IPS DF 19.7 (cell line): ENCODE results near the gene RAB7B.
A peak's percentile ranks its signal among the peaks of the same experiment; 100 is the strongest.
"Not testable (repeated sequence)": the region's sequence is repeated elsewhere in the genome, so short reads cannot be mapped to it uniquely, and the experiment has no call there.

Experiments used
- DNase-seq: peaks from one replicate; pipeline ENCODE4 v3.0.0-alpha.2; 2013; ENCODE audit warnings: low read depth, low spot score

Gene RAB7B

GRCh38 chr1:205996641-205997040, 6.6 kb downstream of the RAB7B start:
- DNase-seq: not testable (repeated sequence)

- no peak for DNase-seq
These were observed 8.8 kb downstream of the RAB7B start for GRCh38 chr1:205994346-205994745.

GRCh38 chr1:205993068-205993467, 10.1 kb downstream of the RAB7B start:
- no peak for DNase-seq

DNA sequence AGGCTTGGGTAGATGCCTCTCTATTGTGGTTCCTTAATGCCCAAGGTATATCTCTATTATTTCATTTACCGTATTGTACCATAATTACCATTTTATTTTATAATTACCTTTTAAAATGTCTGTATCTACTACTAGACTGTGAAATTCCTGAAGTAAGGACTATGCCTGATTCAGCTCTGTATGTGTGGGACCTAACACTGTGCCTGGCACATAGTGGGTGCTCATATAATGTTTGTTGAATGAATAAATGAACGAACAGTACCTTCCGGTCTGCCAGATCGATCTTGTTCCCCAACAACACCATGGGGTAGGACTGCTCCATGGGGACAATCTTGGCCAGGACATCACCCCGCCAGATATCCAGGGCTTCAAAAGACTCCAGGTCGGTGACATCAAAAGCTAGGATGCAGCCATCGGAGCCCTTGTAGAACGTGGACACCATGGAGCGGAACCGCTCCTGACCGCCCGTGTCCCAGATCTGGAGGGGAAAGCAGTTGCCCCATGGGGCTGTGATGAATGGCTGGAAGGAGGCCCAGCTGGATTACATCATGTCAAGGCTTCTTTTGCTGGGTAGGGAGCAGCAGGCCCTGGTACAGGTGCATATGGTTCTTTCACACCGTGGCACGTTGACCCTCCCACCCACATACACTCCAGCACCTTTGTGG, 10.8 kb downstream of the RAB7B start:
- no peak for DNase-seq

DNA sequence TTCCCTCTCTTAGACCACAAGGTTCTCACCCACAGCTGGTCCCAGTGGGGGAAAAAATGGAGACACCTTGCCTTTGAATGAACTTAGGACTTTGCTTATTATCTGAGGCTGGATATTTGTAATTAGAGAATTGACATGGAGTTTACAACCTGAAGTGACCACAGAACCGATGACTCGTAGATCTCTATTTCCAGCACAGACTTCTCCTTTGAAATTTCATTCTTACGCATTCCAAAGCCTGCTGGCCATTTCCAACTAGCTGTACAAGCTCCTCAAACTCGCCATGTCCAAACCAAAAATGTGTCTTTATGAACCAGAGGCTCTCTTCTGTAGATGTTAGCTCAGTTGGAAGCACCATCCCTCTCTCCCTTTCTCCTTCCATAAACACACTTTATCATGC, 12.0 kb downstream of the RAB7B start:
- no peak for DNase-seq

DNA sequence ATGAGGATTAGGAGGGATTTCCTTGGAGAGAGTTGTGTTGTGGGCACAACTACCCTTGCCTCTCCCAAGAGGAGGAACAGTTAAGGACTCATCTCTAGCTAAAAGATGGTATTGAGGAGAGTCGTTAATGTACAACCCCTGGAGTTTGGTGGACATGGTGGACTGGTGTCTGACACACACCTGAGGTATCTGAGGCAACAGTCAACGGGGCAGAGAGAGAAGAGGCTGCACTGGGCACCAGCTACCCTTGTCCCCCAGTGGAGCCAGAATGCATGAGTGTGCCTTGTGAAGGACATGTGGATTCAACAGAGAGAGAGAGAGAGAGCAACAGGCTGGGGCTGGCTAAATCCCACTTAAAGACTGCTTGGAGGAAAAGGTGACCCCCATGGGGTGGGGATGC, 13.0 kb downstream of the RAB7B start:
- DNase-seq: no peak

DNA sequence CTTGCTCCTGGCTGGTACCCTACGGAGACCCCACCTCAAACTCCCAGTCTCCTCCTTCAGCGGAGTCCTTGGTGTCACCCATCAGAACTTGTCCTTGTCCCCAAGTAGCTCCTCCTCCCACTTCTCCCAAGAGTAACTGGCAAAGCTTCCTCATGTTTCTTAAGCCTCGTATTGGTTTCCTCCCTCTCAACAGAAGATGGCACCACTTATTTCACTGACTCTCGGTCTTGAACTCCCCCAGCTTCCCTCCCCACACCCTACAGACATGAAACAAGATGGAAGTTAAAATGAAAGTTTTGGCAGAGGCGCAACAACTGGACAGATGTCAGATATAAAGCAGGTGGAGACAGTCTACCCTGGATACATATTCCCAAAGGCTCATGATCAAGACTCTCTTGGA, 13.4 kb downstream of the RAB7B start:
- no peak for DNase-seq

- no peak for DNase-seq
These were observed 14.6 kb downstream of the RAB7B start for GRCh38 chr1:205988585-205988995.

GRCh38 chr1:205986861-205987260, 16.3 kb downstream of the RAB7B start:
- DNase-seq: no peak

GRCh38 chr1:205986292-205986691, 16.9 kb downstream of the RAB7B start:
- no peak for DNase-seq

GRCh38 chr1:205985330-205986005, 17.7 kb downstream of the RAB7B start:
- DNase-seq: no peak

GRCh38 chr1:205983925-205984725, 19.1 kb downstream of the RAB7B start:
- peak; percentile 35 for DNase-seq

GRCh38 chr1:205981257-205981656, 21.9 kb downstream of the RAB7B start:
- no peak for DNase-seq

DNA sequence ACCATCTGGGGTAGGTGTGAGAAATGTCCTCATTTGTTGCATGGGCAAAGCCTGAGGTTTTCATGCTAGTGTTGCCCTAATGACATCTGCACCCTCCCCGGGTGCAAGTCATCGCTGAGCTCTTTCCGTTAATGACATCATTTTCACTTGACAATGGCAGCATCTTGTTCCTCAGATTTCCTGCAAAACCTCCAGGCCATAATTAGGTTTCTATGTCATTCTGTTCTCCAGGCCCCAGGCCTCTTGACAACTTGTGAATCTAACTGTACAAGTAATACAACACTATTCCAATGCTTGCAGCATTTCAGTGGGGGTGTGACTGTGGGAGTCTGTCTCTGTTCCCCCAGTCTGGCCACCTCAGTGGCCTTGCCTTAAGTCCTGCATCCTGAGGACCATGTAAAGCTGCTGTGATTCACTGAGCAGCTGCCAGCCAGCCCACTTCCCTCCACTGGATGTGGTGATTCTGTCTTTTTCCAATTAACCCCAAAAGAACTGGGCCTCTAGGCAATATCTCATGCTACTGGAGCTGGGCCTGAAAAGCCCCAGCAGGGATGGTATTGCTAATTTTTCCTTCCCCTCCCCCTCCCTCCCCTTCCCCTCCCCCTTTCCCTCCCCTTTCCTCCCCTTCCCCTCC, 22.8 kb downstream of the RAB7B start:
- no peak for DNase-seq

- DNase-seq: no peak
These were observed 23.9 kb downstream of the RAB7B start for GRCh38 chr1:205979301-205979700.

DNA sequence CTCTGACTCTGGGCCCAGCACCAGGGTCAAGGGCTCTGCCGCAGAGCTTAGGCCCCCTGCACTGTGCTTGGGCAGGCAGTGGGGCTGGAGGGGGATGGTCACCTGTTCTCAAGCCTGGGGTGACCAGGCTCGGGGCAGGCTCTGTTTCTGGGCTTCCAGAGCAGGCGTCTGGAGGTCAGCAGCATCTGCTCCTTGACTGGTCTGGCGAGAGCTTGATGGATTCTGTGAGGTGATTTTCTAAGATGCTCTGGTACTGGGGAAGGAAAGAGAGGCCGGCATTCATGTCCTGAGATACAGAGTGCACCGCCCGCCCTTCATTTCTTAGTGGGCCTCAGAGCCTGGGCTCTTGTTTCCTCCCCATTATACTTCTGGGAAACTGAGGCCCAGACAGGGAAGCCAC, 24.5 kb downstream of the RAB7B start:
- DNase-seq: no peak

DNA sequence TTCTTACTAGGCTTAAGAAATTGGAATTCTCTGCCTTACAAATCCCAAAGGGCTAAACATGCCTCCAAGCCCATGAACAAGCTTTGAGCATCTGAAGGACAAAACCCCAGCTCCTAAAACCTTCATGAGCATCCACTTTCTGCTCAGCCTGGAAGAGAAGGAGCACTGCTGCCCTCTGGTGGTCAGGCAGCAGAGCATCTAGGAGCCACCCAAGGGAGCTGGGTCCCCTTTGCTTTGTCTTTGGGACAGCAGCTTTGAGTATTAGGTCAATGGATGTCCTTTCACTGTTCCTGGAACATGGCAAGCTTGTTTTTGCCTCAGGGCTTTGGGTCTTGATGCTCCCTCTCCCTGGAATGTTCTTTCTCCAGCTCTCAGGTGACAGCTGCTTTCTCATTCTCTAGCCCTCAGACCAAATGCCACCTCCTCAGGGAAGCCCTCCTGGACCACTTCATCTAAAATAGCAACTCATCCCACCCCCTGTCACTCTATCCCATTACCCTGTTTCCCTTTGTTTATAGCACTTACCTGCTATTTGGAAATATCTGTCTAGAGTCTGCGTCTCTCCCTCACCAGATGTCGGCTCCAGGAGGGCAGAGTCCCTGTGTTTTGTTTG, 25.7 kb downstream of the RAB7B start:
- DNase-seq: no peak

DNA sequence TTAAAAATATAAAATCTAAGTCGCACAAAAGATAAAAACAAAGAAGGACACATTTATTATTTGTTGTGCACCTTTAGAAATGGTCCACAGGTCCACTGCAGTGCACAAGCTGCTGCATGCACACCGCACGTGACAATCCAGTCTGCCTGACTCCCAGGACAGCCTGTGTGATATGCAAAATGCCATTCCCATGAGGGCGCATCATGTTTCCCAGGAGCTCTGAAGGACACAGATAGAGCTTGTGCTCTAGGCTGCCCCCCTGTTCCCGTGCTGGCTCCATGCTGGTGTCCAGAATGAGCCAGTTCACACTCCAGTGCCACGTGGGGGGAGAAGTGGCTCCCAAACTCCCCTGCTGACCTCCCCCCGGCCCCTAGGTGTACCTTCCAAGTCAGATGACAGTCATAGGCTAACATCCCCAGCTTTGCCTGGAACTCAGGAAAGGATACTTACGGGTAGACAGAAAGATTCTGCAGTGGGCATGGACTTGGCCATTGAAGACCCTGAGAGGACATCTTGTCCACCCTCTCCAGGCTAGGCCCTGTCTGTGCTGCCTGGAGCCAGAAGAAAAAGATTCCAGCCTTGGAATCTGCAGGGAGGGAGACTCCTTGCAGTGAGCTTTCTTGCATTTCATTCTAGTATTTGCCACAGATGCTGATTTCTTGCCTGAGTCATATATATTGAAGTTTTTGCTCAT, 26.3 kb downstream of the RAB7B start:
- no peak for DNase-seq

DNA sequence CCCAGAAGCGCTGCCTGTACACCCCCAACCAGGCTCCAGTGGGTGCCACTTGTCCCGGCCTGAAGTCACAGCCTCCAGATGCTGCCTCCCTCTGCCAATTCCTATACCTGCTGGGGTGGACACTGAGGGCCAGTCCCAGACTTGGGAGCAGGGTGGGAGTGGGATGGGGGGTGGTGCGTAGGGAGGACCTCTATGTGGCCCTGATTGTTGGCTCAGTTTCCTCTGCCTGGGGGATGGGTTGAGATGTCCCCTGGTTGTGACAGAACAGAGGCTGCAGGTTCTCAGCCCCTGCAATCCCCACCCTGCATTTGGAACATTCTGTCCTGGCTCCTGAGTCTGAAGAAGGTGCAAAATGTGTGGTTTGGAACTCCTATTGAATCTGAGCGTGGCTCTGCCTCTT, 27.2 kb downstream of the RAB7B start:
- DNase-seq: no peak

DNA sequence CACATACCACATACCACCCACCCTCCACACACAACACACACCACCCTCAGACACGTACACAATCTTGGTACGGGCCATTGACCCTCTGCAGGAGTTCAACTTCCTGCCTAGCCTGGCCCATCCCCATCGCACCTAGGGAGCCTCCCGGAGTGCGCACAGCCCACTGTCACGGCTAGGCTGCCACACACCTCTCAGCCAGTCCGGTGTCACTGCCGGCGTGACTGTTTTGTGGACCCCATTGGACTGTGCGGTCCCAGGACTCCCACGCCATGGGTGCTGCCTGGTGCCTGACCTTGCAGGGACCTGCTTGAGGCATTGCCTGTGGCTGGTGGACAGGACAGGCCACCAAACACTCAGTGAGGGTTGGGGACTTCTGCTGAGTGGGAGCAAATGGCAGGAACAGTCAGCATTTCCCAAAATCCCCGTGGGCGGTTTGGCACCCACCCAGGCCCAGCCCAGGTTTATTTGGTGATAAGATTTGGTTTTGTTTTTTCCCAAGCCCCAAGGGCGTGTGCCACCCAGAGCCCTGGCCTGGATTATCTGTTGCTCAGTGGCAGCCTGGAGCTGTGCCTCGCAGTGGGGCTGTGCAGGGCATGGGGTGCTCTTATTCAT, 27.7 kb downstream of the RAB7B start:
- DNase-seq: no peak

DNA sequence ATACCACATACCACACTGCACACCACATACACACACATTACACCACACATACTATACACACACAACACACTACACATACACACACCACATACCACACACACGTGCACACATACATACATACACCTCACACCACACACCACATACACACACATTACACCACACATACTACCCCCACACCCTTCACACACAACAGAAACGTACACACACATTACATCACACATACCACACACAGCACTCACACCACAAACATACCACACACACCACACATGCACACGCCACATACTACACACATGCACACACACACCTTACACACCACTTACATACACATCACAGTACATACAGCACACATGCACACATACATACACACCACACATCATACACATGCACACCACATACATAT, 28.5 kb downstream of the RAB7B start:
- DNase-seq: no peak
